NCI-H2029 treated with DMSO at 0.1 percent for 48 hours (cell line): Measurements from ENCODE around the gene STIM1.

Source experiments
- DNase-seq: peaks from one replicate; lab custom pipeline; 2025; lab: John Stamatoyannopoulos, UW

The STIM1 gene

DNA sequence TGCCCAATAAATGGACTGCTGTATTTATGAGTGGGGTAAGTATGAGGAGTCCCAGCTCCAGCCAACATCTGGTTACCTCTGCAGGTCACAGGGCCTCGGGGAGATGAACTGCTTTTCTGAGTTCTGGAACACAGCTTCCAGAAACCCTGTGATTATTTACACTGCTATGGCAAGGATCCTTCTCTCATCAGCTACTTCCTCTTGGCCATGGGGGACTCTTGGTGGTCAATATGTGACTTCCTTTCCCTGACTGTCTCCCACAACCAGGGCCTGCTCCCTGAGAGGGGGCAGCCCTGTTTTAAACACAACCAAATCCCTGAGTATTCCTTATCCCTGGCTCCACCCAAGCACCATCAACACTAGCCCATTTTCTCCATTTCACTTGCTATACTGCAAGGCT lies 24.7 kb upstream of the STIM1 start:
- DNase-seq, result no peak

DNA sequence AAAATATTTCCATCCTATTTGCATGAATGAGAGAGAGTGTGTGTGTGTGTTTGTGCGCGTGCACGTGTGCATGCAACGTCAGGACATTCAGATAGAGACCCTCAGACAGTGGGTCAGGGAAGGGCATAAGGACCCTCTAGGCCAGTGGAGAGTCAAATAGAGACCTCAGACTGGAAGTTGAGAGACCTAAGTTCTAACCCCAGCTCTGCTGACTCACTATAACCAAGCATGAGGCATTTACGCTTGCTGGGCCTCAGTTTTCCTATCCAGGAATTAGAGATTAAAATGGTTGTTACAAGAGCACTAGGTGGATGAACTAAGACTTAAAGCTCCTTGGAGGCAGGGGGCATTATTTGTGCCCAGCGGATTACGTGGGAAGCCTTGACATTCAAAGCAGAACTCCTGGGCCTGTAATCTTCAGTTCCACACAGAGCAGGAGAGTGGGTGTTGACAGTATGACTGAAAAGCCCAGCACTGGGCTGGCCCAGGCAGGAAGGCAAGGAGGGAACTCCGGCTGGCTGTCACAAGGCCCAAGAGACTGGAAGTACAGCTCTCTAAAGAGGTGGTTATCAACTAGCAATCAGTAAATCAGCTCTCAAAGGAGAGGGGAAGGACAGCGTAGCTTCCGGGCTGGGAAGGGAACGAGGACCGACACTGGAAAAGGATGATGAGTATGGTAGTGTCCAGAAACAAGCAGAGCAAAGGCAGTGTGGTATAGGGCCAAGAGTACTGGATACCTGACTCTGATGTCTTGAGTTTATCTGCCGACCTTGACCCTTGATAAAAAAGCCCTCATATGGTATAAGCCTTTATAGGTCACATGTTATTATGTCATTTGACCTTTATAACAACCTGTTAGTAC lies 23.9 kb upstream of the STIM1 start:
- DNase-seq, result no peak

DNA sequence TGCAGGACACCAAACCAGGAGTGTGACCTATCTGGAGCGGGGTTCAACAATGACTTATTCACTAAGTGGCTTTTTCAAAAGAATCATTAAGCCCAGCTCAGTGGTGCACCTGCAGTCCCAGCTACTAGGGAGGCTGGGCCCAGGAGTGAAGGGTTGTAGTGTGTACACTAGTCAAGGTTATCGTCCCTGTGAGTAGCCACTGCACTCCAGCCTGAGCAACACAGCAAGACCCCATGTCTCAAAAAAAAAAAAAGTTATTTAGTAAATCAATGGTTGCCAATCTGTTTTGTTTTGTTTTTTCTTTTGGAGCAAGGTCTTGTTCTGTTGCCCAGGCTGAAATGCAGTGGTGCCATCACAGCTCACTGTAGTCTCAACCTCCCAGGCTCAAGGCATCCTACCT lies 22.6 kb upstream of the STIM1 start:
- no peak for DNase-seq

DNA sequence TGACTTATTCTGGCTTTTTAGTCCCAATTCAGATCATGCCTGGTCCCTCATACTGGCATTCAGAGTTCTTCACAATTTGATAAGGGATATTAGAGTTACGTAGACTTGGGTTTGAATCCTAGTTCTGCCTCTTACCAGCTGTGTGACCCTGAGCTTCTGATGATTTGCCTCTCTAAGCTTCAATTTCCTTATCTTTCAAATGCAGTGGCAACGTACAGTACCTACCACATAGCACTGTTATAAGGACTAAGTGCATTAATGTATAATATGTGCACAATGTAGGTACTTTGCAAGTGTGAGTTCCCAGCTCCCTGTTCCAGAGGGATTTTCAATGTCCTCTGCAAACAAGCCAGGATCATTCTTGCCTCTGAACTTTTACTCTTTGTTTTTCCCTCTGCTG lies 22.0 kb upstream of the STIM1 start:
- DNase-seq, result no peak

DNA sequence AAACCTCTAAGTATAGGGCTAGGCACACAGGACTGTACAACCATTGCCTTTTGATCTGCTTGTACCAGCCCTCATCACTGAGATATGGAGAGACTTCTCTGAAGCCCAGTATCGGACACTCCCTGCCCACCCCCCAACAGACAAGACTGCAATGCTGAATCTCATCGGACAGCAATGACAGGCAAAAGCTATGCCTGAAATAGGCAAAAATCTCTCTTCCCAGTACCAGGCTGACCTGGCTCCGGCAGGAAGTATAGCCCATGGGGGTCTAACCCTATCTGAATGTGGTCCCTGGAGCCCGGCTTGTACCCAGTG lies 21.2 kb upstream of the STIM1 start:
- DNase-seq, result no peak

DNA sequence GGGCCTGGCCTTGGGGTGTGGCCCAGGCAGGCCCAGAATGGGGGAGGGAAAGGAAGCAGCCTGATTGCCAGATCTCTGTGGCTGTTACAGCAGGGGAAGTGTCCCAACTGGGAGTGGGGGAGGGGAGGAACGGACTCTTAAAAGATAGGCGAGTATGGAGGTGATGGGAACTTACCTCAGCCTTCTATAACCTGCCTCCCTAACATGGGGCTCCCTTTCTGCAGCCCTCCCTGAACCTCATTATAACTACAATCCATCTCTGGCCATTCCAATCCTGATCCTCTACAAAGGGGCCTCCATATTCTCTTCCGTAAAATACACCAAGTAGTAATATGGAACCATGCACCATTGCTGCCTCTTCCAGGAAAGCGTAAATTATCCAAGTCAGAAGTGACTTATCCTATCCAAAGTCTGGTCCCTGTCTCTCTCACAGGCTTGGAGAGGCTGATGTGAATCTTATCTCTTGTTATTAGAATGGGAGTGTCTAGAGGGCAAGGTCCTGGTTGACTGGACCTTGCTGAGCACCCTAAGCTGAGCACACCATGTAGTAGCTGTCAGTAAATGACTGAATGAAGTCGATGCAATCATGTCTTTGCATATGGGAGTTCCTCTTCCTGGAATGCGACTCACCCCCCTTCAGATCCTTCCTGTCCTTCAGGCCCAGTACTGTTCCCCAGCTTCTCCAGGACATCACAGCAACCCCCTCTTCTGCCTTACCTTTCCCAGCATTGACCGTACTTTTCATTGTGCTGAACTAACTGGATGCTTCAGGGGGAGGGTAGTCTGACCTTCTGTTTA lies 20.6 kb upstream of the STIM1 start:
- no peak for DNase-seq

DNA sequence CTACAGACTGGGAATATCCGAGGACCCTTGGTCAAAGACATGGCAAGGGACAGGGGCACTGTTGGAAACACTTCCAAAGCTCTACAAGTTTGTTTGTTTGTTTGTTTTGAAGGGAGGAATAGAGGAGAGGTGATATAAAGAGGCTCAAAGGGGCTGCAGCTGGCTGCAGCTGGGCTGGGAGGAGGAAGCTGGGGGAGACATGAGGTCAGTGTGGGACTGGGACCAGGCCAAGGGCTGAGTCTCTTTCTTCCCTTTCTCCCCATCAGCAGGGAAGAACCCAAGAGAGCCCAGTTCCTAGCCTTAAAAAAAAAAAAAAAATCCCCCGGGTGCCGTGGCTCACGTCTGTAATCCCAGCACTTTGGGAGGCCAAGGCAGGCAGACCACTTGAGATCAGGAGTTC lies 19.7 kb upstream of the STIM1 start:
- no peak for DNase-seq

DNA sequence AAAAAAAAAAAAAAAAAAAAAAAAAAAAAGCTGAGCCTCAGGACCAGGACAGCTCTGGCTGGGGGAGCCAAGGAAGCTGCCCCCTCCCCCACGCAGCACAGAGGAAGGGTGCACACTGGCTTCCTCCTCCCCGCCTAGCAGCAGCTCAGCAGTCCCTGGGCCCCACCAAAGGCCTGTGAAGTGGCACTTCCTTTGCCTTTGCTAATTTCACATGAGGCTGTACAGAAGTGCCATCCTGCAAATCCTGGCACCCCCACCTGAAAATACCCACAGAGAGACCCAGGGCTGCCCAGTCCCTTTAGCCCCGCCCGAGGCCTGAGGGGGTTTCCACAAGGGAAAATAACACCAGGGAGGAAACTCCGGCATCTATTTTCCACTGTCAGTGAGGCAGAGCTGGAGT lies 18.6 kb upstream of the STIM1 start:
- DNase-seq, result no peak

DNA sequence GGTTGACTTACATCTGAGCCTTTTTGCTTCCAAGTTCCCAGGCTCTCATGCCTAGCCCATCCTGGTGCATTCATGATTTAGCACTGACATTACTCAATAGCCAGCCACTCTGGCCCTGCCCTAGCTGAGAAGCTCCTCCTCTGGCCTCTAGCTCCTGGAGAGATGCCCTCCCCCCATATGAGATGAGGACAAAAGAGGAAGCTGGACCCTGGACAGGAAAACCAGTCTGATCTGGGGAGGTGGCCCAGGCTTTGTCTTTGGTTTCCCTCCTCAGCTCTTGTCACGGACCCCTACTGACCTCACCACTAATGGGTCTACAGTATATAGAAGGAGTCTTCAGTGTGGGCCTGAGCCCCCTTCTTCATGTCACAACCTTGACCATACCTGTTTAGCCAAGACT lies 17.7 kb upstream of the STIM1 start:
- DNase-seq, result no peak

DNA sequence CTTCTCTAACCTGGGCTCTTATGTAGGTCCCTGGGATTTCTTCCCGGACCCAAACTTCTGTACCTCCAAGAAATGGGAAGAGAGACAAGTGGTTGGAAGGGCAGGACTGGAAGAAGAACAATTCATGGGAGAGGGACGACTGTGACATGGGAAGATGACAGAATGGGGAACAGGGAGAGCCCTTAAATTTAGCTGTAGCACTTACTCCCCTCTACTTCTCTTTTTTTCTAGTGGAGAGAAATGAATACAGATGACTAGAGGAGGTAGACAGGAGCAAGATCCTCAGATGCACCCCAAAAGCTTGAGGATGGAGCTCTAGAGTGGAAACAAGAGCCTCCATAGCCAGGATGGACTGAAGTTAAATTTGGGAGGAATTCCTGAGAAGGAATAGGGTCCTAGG lies 17.0 kb upstream of the STIM1 start:
- DNase-seq, result no peak

DNA sequence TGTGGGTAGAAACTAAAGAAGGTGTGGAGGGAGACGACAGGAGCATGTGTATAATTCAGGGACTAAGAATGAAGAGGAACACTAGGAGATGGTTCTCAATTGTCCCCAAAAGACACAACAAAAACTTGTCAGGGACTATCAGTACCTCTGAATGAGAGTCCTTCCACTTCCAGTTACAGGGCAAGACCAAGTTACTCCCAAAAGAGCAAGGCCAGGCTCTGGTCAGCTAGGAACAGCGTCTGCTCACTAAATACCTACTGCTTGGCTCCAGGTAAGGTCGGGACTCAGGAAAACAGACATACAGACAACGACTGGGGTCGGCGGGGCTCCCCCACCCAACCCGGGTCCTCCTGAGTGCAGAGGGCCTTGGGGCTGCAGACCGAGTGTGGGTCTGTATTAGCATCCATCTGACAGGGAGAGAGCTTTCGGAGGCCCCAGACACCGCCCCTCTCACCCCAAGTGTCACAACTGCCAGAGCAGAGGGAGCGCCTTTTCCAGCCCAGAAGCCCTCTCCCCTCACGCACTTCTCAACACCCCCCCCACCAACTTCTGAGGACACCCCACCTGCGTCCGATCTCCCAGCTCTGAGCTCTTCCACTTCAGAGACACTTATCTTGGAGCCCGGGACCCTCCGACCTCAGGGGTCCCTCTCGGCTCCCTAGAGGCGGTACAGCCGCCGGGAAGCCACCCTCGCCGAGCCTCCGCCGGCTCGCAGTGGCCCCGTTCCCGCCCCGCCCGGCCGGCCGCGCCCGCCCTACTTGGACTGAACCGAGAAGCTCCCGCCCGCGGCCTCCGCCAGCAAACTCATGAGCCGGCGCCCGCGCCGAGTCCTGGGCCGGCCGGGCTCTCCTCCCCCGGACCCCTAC lies 15.2 kb upstream of the STIM1 start:
- no peak for DNase-seq

DNA sequence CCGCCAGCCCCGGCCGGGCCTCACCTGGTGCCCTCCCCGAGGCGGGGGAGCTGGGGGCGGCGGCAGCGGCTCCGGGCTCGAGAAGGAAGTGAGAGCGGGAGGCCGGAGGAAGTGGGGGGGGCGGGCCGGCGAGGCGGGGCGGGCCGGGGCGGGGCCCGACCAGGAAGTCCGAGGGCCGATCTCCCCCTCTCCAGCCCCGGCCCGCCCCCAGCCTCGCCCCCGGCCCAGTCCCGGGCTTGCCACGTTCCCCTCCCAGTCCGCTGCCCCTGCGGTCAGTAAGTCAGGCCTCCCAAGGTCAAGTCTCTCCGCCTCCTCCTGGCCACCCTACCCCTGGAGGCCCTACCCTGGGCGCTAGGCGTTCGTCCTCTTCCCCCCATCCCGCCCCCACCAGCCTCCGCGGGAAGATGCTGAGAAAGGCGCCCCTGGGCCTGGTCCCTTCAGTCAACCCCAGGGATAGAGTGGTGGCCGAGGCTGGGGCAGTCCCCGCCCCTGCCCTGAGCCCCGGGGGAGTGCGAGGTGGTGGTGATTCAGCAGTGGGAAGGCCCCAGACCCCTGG lies 14.5 kb upstream of the STIM1 start, which contains the start of gene RHOG:
Gene RHOG, minus strand, starts transcription at position 90 of the 556 bp plus-strand sequence. CDS start 12,821 bp downstream, outside the sequence.
- no peak for DNase-seq

DNA sequence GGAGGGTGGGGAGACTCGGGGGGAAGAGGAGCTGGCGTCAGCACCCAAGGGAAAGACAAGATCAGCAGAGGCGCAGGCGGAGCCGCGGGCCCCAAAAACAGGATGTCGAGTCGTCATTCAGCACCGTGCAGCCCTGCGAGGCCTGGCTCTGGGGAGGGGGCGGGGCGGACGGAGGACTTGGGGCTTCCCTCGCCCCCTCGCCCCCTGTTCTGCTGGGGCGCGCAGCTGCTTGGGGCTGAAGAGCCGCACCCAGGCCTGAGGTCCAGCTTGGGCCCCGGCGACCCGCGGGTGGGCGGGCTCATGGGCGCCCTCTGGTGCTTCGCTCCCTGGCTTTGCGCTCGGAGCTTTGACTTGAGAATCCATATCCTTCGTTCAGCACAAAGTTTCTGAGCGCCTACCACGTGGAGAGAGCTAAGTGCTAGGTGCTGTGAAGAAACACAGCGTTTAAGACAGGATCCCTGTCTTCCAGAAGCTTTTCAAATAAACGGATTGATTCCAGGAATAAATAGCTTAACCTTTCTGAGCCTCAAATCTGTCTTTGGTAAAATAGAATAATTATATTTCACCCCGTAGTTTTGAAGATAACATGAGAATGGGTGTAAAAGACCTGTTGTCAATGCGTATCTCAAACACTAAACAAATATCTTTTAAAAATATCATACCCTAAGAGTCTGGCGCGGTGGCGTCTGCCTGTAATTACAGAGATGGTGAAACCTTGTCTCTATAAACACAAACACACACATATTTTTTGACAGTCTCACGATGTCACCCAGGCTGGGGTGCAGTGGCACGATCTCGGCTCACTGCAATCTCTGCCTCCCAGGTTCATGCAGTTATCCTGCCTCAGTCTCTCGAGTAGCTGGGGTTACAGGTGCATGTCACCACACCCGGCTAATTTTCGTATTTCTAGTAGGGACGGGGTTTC lies 13.8 kb upstream of the STIM1 start:
- peak; percentile 28 for DNase-seq

DNA sequence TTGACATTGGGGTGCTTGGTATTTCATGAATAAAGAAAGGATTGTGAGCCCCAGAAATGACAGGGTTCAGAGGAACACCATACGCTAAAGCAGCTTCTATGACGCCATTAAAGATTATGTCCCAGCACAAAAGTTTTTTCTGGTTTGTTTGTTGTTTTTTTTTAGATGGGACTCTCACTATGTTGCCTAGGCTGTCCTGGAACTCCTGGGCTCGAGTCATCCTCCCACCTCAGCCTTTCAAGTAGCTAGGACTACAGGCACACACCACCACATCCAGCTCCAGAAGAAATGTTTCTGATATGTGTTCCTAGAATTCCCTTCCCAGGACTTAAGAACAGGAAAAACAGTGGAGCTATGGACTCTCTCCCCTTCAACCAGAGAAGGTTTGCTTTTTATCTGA lies 12.1 kb upstream of the STIM1 start:
- no peak for DNase-seq

DNA sequence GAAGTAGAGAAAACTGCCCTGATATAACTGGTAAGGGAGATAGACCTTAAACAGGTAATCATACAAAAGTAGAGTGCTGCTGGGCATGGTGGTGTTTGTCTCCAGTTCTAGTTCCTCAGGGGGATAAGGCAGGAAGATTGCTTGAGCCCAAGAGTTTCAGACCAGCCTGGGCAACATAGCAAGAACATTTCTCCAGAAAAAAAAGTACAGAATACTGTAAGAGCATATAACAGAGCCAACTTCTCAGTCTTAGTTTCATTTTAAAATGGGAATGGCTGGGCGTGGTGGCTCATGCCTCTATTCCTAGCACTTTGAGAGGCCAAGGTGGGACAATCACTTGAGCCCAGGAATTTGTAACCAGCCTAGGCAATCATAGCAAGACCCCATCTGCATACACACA lies 10.2 kb upstream of the STIM1 start:
- DNase-seq, result no peak

DNA sequence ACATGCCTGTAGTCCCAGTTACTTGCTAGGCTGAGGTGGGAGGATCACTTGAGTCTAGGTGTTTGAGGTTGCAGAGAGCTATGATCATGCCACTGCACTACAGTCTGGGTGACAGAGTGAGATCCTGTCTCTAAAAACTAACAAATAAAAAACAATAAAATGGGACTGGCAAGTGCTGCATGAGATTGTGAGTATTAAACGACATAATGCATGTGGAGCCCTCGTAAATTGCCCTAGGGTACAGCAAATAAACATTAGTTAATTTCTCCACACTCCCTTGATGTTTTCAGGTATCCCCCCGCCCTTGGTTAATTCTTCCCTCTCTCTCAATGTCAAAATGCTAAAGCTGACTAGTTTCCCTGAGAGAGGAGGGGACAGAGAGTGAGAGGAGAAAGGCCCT lies 9.8 kb upstream of the STIM1 start:
- DNase-seq, result no peak

DNA sequence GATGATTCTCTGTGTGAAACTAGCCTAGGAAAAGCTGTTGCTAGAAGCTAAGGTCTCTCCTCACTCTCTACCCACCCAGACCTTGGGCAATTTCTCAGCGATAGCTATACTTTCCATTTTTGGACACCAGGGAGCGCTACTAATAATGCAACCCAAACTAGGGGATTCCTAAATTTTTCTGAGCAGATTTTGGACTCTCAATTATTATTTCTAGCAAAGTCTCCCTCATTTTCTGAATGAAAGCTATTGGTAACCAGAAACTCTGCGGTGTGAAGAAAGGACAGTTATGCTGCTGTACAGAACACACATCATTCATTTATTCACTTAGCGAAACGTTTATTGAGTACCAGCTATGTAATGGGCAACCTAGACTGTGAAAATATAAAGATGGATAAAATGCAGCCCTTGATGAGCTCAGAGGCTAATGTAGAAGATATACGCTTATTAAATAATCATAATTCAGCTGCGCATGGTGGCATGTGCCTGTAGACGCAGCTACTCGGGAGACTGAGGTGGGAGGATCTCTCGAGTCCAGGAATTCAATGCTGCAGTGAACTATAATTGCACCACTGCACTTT lies 6.1 kb upstream of the STIM1 start:
- no peak for DNase-seq

DNA sequence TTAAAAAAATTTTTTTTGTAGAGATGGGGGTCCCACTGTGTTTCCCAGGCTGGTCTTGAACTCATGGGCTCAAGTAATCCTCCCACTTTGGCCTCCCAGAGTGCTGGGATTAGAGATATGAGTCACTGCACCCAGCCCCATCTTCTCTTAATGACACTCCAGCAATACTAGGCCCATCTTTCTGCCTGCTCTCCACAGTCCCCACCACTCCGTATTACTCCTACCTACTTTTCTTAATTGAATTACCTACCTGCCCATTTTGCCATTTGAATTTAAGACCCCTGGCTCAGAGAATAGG lies 2.0 kb upstream of the STIM1 start:
- no peak for DNase-seq

DNA sequence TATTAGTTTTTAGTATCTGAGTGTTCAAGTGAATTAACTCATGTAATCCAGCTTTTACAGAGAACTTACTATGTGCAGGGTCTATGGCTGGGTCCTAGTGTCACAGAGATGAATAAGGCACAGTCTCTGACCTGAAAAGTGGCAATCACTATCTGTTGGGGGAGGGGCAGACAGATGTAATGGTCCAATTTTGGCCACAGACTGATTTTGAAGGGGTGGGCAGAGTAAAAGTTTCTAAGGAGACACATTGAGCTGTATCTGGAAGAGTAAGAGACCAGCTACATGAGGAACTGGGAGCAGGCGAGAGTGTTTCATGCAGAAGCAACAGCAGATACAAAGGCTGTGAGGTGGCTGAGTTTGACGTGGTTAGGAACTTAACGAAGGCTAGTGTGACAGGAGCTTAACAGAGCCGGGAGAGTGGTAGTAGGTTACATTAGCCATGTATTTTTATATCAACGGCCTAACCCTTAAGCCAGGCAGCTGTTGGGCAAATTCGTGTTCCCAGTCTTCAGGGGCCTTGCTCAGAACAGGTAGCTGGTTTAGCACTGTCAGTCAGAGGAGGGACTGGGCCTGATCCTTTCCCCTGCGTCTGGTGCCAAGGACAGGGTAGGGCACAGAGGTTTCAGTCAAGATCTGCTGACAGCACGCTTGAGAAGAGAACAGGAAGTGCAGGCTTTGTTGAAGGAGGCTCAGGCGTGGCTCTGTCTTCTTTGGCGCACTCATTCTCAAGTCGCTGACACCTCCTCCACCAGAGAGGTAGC lies 1.4 kb upstream of the STIM1 start:
- no peak for DNase-seq

DNA sequence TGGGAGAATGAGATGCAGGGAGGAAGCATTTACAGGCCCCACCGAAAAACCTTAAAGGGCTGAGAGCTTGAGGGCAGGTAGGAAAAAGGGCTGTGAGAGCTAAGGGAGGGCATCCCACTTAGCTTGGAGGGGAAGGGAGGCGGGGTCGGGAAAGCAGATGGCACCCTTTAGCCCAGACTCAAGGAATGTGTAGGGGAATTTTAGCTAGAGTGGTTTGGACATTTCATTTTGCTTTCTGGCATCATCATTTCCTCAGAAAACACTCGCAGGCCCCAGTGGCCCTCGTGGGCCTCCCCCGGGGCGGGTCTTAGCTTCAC lies 846 bp upstream of the STIM1 start:
- no peak for DNase-seq
